H1 (cell line): ENCODE data around the gene RBM47. TPM values are rescaled to one million over a fixed set of nuclear protein-coding genes. Genes with fewer than 3 reads are reported as not detected.

Experiments
- CTCF ChIA-PET: fragments of 300-600 bp; sonication (Branson Sonifier 250); formaldehyde crosslinking; loops from one replicate; lab custom pipeline; 2021; ENCODE audit not compliant: partially characterized antibody; lab: Charles Lee
- POLR2A ChIA-PET: fragments of 300-600 bp; sonication (Branson Sonifier 250); formaldehyde crosslinking; loops from one replicate; lab custom pipeline; 2021; ENCODE audit warnings: inconsistent platforms; ENCODE audit not compliant: partially characterized antibody; lab: Charles Lee
- DNase-seq, 2 experiments: peaks; one replicate each; pipeline versions ENCODE4 v3.0.0 to v3.0.0-alpha.2; 2010 to 2022; ENCODE audit warnings: low spot score in 2 of 2, low read depth in 1 of 2, mixed read lengths in 1 of 2
- FAIRE-seq: peaks from 2 replicates; lab custom pipeline; 2011; peaks lifted over from hg19 to GRCh38; lab: Jason Lieb, UNC
- H2AFZ ChIP-seq: 2 replicates; pipeline ENCODE4 v1.8.1; 2012; ENCODE audit warnings: low read length, inconsistent platforms
- H2AK5ac ChIP-seq: 2 replicates; pipeline ENCODE4 v1.6.1; 2013; ENCODE audit warnings: low read depth, low read length
- H2BK120ac ChIP-seq: replicated peaks from 2 replicates; pipeline ENCODE3; 2013; ENCODE audit warnings: low read depth, low read length, inconsistent platforms
- H2BK12ac ChIP-seq: 2 replicates; pipeline ENCODE4 v1.6.1; 2013; ENCODE audit warnings: low read depth, low read length
- H2BK15ac ChIP-seq: 2 replicates; pipeline ENCODE4 v1.6.1; 2013; ENCODE audit warnings: low read length
- H2BK20ac ChIP-seq: 2 replicates; pipeline ENCODE4 v1.6.1; 2013; ENCODE audit warnings: low read length
- H2BK5ac ChIP-seq: 2 replicates; pipeline ENCODE4 v1.6.1; 2013; ENCODE audit warnings: low read depth, low read length
- H3K14ac ChIP-seq: 2 replicates; pipeline ENCODE4 v1.6.1; 2013; ENCODE audit warnings: inconsistent platforms; ENCODE audit not compliant: insufficient read length
- H3K18ac ChIP-seq: 2 replicates; pipeline ENCODE4 v1.6.1; 2013; ENCODE audit warnings: low read length; ENCODE audit errors: extremely low read depth
- H3K23ac ChIP-seq: 2 replicates; pipeline ENCODE4 v1.6.1; 2013; ENCODE audit warnings: inconsistent platforms; ENCODE audit not compliant: insufficient read length
- H3K23me2 ChIP-seq: 2 replicates; pipeline ENCODE4 v1.6.1; 2013; ENCODE audit warnings: low read depth, low read length
- H3K27ac ChIP-seq: 2 replicates; pipeline ENCODE4 v1.6.1; 2011; ENCODE audit warnings: low read depth, low read length, inconsistent platforms
- H3K27me3 ChIP-seq, 4 experiments: replicated peaks in 1 of 4; 1 replicate in 1 of 4; 2 replicates in 3 of 4; pipeline versions ENCODE4 v1.6.1 to v1.8.1; 2011 to 2013; ENCODE audit warnings: low read length in 3 of 4, mild to moderate bottlenecking in 3 of 4, inconsistent platforms in 2 of 4, mixed read lengths in 2 of 4, moderate library complexity in 1 of 4; ENCODE audit not compliant: control insufficient read depth in 3 of 4, insufficient read depth in 3 of 4; ENCODE audit errors: extremely low read depth in 1 of 4
- H3K36me3 ChIP-seq, 4 experiments: 2 replicates each; pipeline versions ENCODE4 v1.6.1 to v1.8.1; 2011 to 2013; ENCODE audit warnings: mild to moderate bottlenecking in 4 of 4, low read length in 3 of 4, moderate library complexity in 2 of 4, control low read depth in 1 of 4, inconsistent platforms in 1 of 4; ENCODE audit not compliant: insufficient read depth in 4 of 4, control insufficient read depth in 2 of 4
- H3K4ac ChIP-seq: replicated peaks from 2 replicates; pipeline ENCODE3; 2013; ENCODE audit warnings: low read length, low read depth, mixed read lengths, inconsistent platforms; ENCODE audit not compliant: insufficient read length
- H3K4me1 ChIP-seq, 4 experiments: replicated peaks in 1 of 4; 1 replicate in 1 of 4; 2 replicates in 3 of 4; pipeline versions ENCODE4 v1.6.1 to v1.8.1; 2011 to 2013; ENCODE audit warnings: low read length in 3 of 4, inconsistent platforms in 2 of 4, mixed read lengths in 1 of 4; ENCODE audit not compliant: insufficient read depth in 4 of 4, control insufficient read depth in 3 of 4
- H3K4me2 ChIP-seq, 2 experiments: 2 replicates each; pipeline versions ENCODE4 v1.6.1 to v1.8.1; 2011 to 2013; ENCODE audit warnings: low read depth in 2 of 2, low read length in 2 of 2, control low read depth in 1 of 2, inconsistent platforms in 1 of 2, mild to moderate bottlenecking in 1 of 2; ENCODE audit not compliant: insufficient read depth in 1 of 2
- H3K4me3 ChIP-seq, 4 experiments: fragments of 200-600, 300-600 bp in 1 of 4; sonication (generic), shearing (Covaris generic), sonication (Bioruptor Twin) in 1 of 4; 2 replicates each; pipeline versions ENCODE4 v1.5.1 to v1.8.1; 2011 to 2016; ENCODE audit warnings: low read length in 4 of 4, low read depth in 3 of 4, control low read depth in 2 of 4, inconsistent platforms in 2 of 4, mild to moderate bottlenecking in 2 of 4, mixed read lengths in 1 of 4, moderate library complexity in 1 of 4; ENCODE audit not compliant: insufficient read depth in 2 of 4; ENCODE audit errors: extremely low read depth in 1 of 4
- H3K56ac ChIP-seq: replicated peaks from 2 replicates; pipeline ENCODE3; 2013; ENCODE audit warnings: low read depth, mild to moderate bottlenecking, mixed read lengths, low read length, inconsistent platforms; ENCODE audit not compliant: insufficient read length
- H3K79me1 ChIP-seq: 2 replicates; pipeline ENCODE4 v1.6.1; 2013; ENCODE audit warnings: low read depth, low read length, control low read depth
- H3K79me2 ChIP-seq, 2 experiments: 2 replicates each; pipeline versions ENCODE4 v1.6.1 to v1.8.1; 2012 to 2013; ENCODE audit warnings: low read length in 2 of 2, mild to moderate bottlenecking in 2 of 2, inconsistent platforms in 1 of 2; ENCODE audit not compliant: insufficient read depth in 2 of 2, control insufficient read depth in 1 of 2
- H3K9ac ChIP-seq, 4 experiments: replicated peaks in 1 of 4; 1 replicate in 1 of 4; 2 replicates in 3 of 4; pipeline versions ENCODE4 v1.6.1 to v1.8.1; 2011 to 2013; ENCODE audit warnings: low read depth in 3 of 4, low read length in 3 of 4, control low read depth in 2 of 4, mild to moderate bottlenecking in 2 of 4, moderate library complexity in 2 of 4, inconsistent platforms in 1 of 4; ENCODE audit errors: extremely low read depth in 1 of 4
- H3K9me3 ChIP-seq, 2 experiments: 2 replicates each; pipeline versions ENCODE4 v1.6.1 to v1.8.1; 2012 to 2013; ENCODE audit warnings: mild to moderate bottlenecking in 2 of 2, moderate library complexity in 2 of 2, control low read depth in 1 of 2, inconsistent platforms in 1 of 2, low read depth in 1 of 2, low read length in 1 of 2, mixed read lengths in 1 of 2; ENCODE audit not compliant: insufficient read depth in 2 of 2
- H4K20me1 ChIP-seq, 2 experiments: replicated peaks in 1 of 2; 2 replicates each; pipeline versions ENCODE3 to v1.8.1; 2011 to 2013; ENCODE audit warnings: inconsistent platforms in 2 of 2, low read length in 2 of 2, mild to moderate bottlenecking in 1 of 2; ENCODE audit not compliant: insufficient read depth in 2 of 2, control insufficient read depth in 1 of 2
- H4K5ac ChIP-seq: 2 replicates; pipeline ENCODE4 v1.6.1; 2013; ENCODE audit warnings: low read length, low read depth, mixed read lengths, inconsistent platforms; ENCODE audit not compliant: insufficient read length
- H4K8ac ChIP-seq: 2 replicates; pipeline ENCODE4 v1.8.0; 2013; ENCODE audit warnings: mild to moderate bottlenecking, moderate library complexity, low read length, inconsistent platforms; ENCODE audit not compliant: insufficient read depth; ENCODE audit errors: extremely low read depth
- H4K91ac ChIP-seq: replicated peaks from 2 replicates; pipeline ENCODE3; 2013; ENCODE audit warnings: low read length, mixed read lengths, inconsistent platforms; ENCODE audit not compliant: insufficient read length
- MAFK ChIP-seq: IDR thresholded peaks from 2 replicates; pipeline ENCODE4 v1.6.1; 2012; ENCODE audit warnings: low read depth, mild to moderate bottlenecking, improper control_type of control experiment, low read length
- MAX ChIP-seq: IDR thresholded peaks from 2 replicates; pipeline ENCODE4 v1.6.1; 2012; ENCODE audit warnings: inconsistent platforms
- POLR2A ChIP-seq, 2 experiments: IDR thresholded peaks; 1 replicate in 1 of 2; 2 replicates in 1 of 2; pipeline ENCODE4 v1.6.1; 2011; ENCODE audit warnings: low read depth in 2 of 2, low read length in 2 of 2, mild to moderate bottlenecking in 2 of 2; ENCODE audit errors: control extremely low read depth in 1 of 2
- POLR2AphosphoS5 ChIP-seq: IDR thresholded peaks from 2 replicates; pipeline ENCODE4 v1.6.1; 2011; ENCODE audit warnings: low read depth, low read length
- RAD21 ChIP-seq, 2 experiments: IDR thresholded peaks in 1 of 2; conservative IDR thresholded peaks in 1 of 2; 2 replicates each; pipeline ENCODE4 v1.6.1; 2011; ENCODE audit warnings: low read depth in 2 of 2, low read length in 2 of 2, improper control_type of control experiment in 1 of 2, inconsistent platforms in 1 of 2, mild to moderate bottlenecking in 1 of 2, moderate library complexity in 1 of 2
- RBBP5 ChIP-seq: IDR thresholded peaks from 2 replicates; pipeline ENCODE4 v1.7.1; 2012; ENCODE audit warnings: low read depth, mild to moderate bottlenecking, inconsistent platforms, low read length, moderate library complexity, borderline replicate concordance
- SAP30 ChIP-seq: fragments of 300-600 bp; sonication (generic); IDR thresholded peaks from 2 replicates; pipeline ENCODE4 v1.7.1; 2012; ENCODE audit warnings: low read length, moderate library complexity, mild to moderate bottlenecking, inconsistent platforms; ENCODE audit not compliant: insufficient read depth, insufficient replicate concordance
- TCF12 ChIP-seq: IDR thresholded peaks from 2 replicates; pipeline ENCODE4 v1.6.1; 2011; ENCODE audit warnings: low read depth, mild to moderate bottlenecking, low read length
- whole genome bisulfite sequencing, 2 experiments: shearing (Covaris generic) in 1 of 2; methylation state at CpG; one replicate each; pipeline versions ENCODE4 v1.1.6 to v1.1.7; 2013 to 2015; ENCODE audit warnings: low lambda C conversion rate in 2 of 2, mixed read lengths in 2 of 2, inconsistent platforms in 1 of 2, low coverage in 1 of 2, missing lambda C conversion rate in 1 of 2; ENCODE audit not compliant: insufficient replicate concordance in 2 of 2, insufficient coverage in 1 of 2, insufficient read length in 1 of 2; ENCODE audit errors: extremely low coverage in 1 of 2, missing lambda C conversion rate in 1 of 2; 5-methylcytosine and 5-hydroxymethylcytosine counted together
- polyA plus RNA-seq, 7 experiments: library from polyadenylated mRNA; depleted of rRNA in 3 of 7; stranded (reverse) in 5 of 7; unstranded in 2 of 7; fragments of >200 nt in 5 of 7; fragments of 200-250 nt in 2 of 7; gene quantifications; 1 replicate in 5 of 7; 2 replicates in 1 of 7; 4 replicates in 1 of 7; pipeline versions ENCODE4 v1.2.1 to v1.2.3, GENCODE V29; 2011 to 2013; ENCODE audit warnings: missing spikeins in 2 of 7, mixed read lengths in 2 of 7
- total RNA-seq: library from RNA; stranded (reverse); fragmentation: NEBNext Ultra II Directional; extraction: Animal tissue kit (Norgen Biotek cat#: 25700); gene quantifications from 2 replicates; pipeline ENCODE4 v1.2.1, GENCODE V29; 2021

The RBM47 gene
- total and polyA plus RNA-seq, 2 of the 8 experiments (the other 6 are each of a cell fraction or from before 2014, with no cell fraction given) = 42.8 to 78.9 TPM

- no peak overlapping the region for H4K5ac ChIP-seq
- no peaks in the 10 kb centered on the region for H3K9me3 ChIP-seq
- no peak overlapping the region for H3K18ac ChIP-seq
- no peak overlapping the region for H3K4me2 ChIP-seq
- no peak overlapping the region for H3K27ac ChIP-seq
- H4K91ac ChIP-seq = no peak overlapping the region
- H2BK12ac ChIP-seq = no peak overlapping the region
- no peak overlapping the region for H3K23ac ChIP-seq
- peaks cover 0 to 45% of the 10 kb centered on the region in 2 experiments; a peak in 2 of 4 replicates for H3K79me2 ChIP-seq
- peaks cover 7% of the 10 kb centered on the region for H3K79me1 ChIP-seq
- H3K4me1 ChIP-seq = peaks cover 0 to 8% (median 4%) of the 10 kb centered on the region in 4 experiments; a peak in 3 of 7 replicates
- H3K9ac ChIP-seq = no peak overlapping the region
- no peak overlapping the region for H2AK5ac ChIP-seq
- H2AFZ ChIP-seq = no peak overlapping the region
- H3K36me3 ChIP-seq = peaks cover 2 to 13% (median 8%) of the 10 kb centered on the region in 4 experiments; a peak in 7 of 8 replicates
- H2BK15ac ChIP-seq = no peak overlapping the region
- 86% methylated on average over 4 of the region's 4 CpGs; no CpG with 5 or more reads in 1 of the 2 experiments for WGBS, 2 experiments
- no peak for DNase-seq
- ChIA-PET CTCF (no interaction called here), POLR2A (no interaction called here)
- no peak overlapping the region for H3K4me3 ChIP-seq
- no peak overlapping the region for H2BK120ac ChIP-seq
- no peak overlapping the region for H3K14ac ChIP-seq
- H4K20me1 ChIP-seq = peaks cover 0 to 5% of the 10 kb centered on the region in 2 experiments
- no peaks in the 10 kb centered on the region for H3K23me2 ChIP-seq
- FAIRE-seq = no peak
- no peak overlapping the region for H4K8ac ChIP-seq
- H3K27me3 ChIP-seq = no peaks in the 10 kb centered on the region
- H2BK5ac ChIP-seq = no peak overlapping the region
- TF ChIP-seq RAD21 (IDR thresholded peaks at IDR 0.05 in 1 of 2, conservative IDR thresholded peaks at IDR 0.05 in 1 of 2; ENCODE audit: low read depth in 2 of 2, low read length in 2 of 2) (no peak), MAFK (no peak), MAX (no peak), RBBP5 (no peak), POLR2AphosphoS5 (no peak), SAP30 (no peak), TCF12 (no peak), POLR2A (IDR thresholded peaks at IDR 0.05; ENCODE audit: control extremely low read depth in 1 of 2, low read depth in 2 of 2, low read length in 2 of 2) (no peak)
- H2BK20ac ChIP-seq = no peak overlapping the region
- H3K4ac ChIP-seq = no peak overlapping the region
- no peak overlapping the region for H3K56ac ChIP-seq
Observed at GRCh38 chr4:40546969-40547788, 82.5 kb downstream of the RBM47 start.
